ENCODE results near the gene C4orf54.

GRCh38 chr4:99687120-99687519, 29.5 kb upstream of the C4orf54 start:
- TF ChIP-seq CTCF (IDR thresholded peaks at IDR 0.05) (no peak), POLR2A (IDR thresholded peaks at IDR 0.05) (no peak)

Measured in thyroid gland (tissue), 4 donors.